AG04449 (cell line): ENCODE results near the gene CCDC33.

Experiments
- CTCF ChIA-PET: fragments of 350-600 bp; formaldehyde crosslinking; extraction: SDS; loops from one replicate; lab custom pipeline; 2021; ENCODE audit warnings: antibody characterized with exemption; lab: Yijun Ruan, JAX
- POLR2A ChIA-PET: fragments of 400-600, 350-600 bp; formaldehyde crosslinking; extraction: SDS; loops from one replicate; lab custom pipeline; 2020; ENCODE audit warnings: antibody characterized with exemption, inconsistent platforms; lab: Yijun Ruan, JAX
- DNase-seq: peaks from one replicate; pipeline ENCODE4 v3.0.0-alpha.2; 2010; ENCODE audit warnings: low read depth, low spot score
- H3K4me3 ChIP-seq: 2 replicates; pipeline ENCODE4 v1.5.1; 2011; ENCODE audit warnings: low read depth, mild to moderate bottlenecking, control low read depth, low read length
- TF ChIP-seq, protein P1 (sequence below): IDR thresholded peaks from one replicate; pipeline ENCODE4 v1.5.1; 2011; ENCODE audit warnings: mild to moderate bottlenecking, moderate library complexity, low read length, control low read depth, inconsistent platforms; ENCODE audit not compliant: insufficient read depth; ENCODE audit errors: missing control alignments

The CCDC33 gene

DNA sequence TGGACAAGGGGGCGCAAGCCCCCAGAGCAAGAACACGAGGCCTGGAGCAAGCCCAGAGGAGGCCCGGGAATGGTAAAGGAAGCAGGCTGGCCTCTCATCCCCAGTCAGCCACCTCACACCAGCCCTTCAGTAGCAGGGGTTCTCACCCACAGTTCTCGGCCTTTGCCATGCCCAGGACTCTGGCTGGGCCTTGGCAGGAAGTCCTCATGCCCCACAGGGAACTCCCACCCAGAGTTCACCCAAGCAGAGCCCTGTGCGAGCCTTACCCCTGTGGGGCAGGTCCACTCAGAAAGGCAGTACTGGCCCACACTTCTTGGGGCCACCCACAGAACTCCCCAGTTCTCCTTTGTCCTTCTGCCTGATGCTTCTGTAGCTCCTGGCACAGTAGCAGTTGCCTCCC lies 101.0 kb downstream of the CCDC33 start:
- DNase-seq: no peak
- POLR2A ChIA-PET: no interaction called here
- TF ChIP-seq, protein P1, sequence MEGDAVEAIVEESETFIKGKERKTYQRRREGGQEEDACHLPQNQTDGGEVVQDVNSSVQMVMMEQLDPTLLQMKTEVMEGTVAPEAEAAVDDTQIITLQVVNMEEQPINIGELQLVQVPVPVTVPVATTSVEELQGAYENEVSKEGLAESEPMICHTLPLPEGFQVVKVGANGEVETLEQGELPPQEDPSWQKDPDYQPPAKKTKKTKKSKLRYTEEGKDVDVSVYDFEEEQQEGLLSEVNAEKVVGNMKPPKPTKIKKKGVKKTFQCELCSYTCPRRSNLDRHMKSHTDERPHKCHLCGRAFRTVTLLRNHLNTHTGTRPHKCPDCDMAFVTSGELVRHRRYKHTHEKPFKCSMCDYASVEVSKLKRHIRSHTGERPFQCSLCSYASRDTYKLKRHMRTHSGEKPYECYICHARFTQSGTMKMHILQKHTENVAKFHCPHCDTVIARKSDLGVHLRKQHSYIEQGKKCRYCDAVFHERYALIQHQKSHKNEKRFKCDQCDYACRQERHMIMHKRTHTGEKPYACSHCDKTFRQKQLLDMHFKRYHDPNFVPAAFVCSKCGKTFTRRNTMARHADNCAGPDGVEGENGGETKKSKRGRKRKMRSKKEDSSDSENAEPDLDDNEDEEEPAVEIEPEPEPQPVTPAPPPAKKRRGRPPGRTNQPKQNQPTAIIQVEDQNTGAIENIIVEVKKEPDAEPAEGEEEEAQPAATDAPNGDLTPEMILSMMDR: no peak
- no peak overlapping the region for H3K4me3 ChIP-seq
- CTCF ChIA-PET: interaction anchor here (1.0 to 2.8 kb wide), 6 partner anchors 12 to 30 kb away, joined by 3 to 14 read pairs (median 4); no protein-coding TSS in a partner anchor

DNA sequence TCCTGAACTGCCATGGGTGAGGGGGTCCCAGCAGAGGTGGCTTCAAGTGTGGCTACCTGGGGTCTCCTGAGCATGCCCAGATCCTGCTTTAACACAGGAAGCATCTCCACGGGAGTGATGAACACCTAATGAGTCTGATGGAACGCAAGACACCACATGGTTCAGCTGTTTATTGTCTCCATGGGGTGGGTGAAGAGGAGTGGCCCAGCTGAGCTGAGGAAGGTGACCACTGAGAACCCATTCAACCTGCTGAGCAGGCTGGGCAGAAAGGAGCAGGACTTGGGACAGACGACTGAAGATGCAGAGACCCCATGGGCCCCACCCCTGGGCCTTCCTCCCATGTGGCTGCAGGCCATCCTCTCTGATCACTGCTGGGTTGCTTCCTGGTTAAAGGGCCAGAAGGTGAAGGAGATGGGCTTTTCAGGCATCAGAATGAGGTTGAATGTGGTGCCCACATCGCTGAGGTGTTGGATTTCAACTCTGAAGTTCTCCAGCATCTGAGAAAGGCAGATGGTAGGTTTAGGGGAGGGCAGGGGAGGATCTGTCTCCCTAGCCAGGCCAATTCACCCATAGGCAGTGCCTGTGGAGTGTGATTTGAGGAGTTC lies 101.6 kb downstream of the CCDC33 start:
- TF ChIP-seq, protein P1: no peak
- ChIA-PET CTCF (interaction anchor here (1.2 kb wide), 1 partner anchor 15 kb away, joined by 3 read pairs; no protein-coding TSS in a partner anchor), POLR2A (no interaction called here)
- no peak for DNase-seq
- H3K4me3 ChIP-seq: no peak overlapping the region

DNA sequence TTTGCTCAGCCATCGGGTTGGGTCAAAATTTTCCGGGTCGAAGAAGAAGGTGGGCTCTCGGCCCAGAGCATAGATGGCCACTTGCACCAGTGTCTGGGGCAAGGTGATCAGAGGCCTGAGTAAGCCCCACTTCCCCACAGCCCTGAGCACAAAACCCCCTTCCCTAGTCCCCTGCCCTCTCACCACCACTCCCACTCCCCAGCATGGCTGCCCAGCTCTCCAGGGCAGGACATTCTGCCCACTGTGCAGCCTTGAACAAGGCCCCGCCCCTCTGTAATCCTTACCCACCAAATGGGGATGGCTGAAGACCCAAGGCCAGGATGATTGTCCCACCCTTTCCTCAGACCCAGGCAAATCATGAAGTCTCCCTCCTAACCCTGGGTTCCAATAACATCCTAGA lies 102.5 kb downstream of the CCDC33 start:
- no peak overlapping the region for H3K4me3 ChIP-seq
- CTCF ChIA-PET: interaction anchor here (1.3 kb wide), 1 partner anchor 12 kb away, joined by 4 read pairs; no protein-coding TSS in a partner anchor
- POLR2A ChIA-PET: no interaction called here
- DNase-seq: no peak
- TF ChIP-seq, protein P1: no peak

DNA sequence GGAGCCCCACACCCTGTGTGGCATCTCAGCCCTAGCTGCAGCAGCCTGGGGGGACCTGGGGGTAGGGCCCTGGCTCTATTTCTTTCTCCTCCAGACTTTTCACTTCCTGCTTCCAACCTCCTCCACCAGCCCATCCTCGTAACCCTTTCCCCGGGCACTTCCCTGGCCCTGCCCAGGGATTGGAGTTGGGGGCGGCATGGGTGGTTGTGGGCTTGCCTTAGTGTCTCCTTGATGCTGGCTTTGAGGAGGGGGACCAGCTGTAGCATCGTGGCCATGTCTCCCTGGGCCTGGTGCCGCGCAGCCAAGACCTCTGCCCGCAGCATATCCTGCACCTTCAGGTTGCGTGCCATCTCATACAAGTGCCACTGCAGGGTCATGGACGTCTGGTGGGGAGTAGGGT lies 103.2 kb downstream of the CCDC33 start:
- no peak for DNase-seq
- TF ChIP-seq, protein P1: no peak
- no peak overlapping the region for H3K4me3 ChIP-seq
- ChIA-PET CTCF (interaction anchor here (0.6 to 1.8 kb wide), 3 partner anchors 11 to 19 kb away, joined by 3 to 11 read pairs (median 4); no protein-coding TSS in a partner anchor), POLR2A (no interaction called here)

DNA sequence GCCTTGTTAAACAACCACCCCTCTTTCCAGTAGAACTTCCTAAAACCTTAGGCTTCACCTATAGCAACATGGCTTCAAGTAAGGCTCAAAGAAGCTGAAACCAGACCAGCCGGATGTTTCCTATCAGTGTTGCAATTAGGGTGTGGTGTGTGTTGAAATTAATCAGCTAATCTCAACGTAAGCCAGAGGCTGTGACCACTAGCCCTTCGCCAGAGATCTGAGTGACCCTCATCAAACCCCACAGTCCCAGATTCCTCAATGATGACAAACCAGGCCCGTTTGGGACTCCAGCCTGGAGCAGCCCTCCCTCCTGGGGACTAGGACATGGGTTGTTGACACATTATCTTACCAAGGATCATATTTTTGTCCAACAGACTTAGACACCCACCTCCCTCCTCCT lies 104.0 kb downstream of the CCDC33 start:
- ChIA-PET CTCF (interaction anchor here (1.0 to 1.8 kb wide), 2 partner anchors 20 to 367 kb away, joined by 4 to 11 read pairs; no protein-coding TSS in a partner anchor), POLR2A (no interaction called here)

More for the DNA sequence above, 104.0 kb downstream of the CCDC33 start:
- TF ChIP-seq, protein P1: no peak
- no peak for DNase-seq
- H3K4me3 ChIP-seq: no peak overlapping the region
